OCI-LY7 (cell line): ENCODE results near the gene KLHDC10.

Source experiments
- CTCF ChIP-seq: fragments of 200-600 bp; sonication (generic); conservative IDR thresholded peaks from 2 replicates; pipeline ENCODE4 v1.5.1; 2014; ENCODE audit warnings: mild to moderate bottlenecking, antibody characterized with exemption, low read length, moderate library complexity, mixed read lengths
- EZH2phosphoT487 ChIP-seq: fragments of 200-600 bp; sonication (generic); IDR thresholded peaks from 2 replicates; pipeline ENCODE4 v1.6.1; 2018; ENCODE audit warnings: low read depth, borderline replicate concordance, mild to moderate bottlenecking, mixed run types, antibody characterized with exemption, low read length, moderate library complexity, mixed read lengths

DNA sequence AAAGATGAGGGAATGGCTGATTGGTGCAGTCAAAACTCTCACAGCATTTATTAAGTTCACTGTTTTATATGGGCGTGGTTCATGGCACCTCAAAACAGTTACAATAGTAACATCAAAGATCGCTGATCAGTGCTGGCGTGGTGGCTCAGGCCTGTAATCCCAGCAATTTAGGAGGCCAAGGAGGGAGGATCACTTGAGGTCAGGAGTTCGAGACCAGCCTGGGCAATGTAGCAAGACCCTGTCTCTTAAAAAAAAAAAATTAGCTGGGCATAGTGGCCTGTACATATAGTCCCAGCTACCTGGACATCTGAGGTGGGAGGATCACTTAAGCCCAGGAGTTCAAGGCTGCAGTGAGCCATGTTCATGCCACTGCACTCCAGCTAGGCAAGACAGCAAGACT lies 48.5 kb downstream of the KLHDC10 start:
- no peak for TF ChIP-seq CTCF
- no peak for TF ChIP-seq EZH2phosphoT487
